WERI-Rb-1 (cell line): ENCODE data around the gene PASK.

Experiments
- DNase-seq: peaks from one replicate; pipeline ENCODE4 v3.0.0-alpha.2; 2020
- H3K27ac ChIP-seq: fragments of 250-450 bp; sonication (Bioruptor Pico); 2 replicates; pipeline ENCODE4 v1.5.1; 2020; ENCODE audit warnings: mild to moderate bottlenecking, moderate library complexity
- H3K27me3 ChIP-seq: fragments of 250-450 bp; sonication (Bioruptor Pico); 2 replicates; pipeline ENCODE4 v1.5.1; 2021; ENCODE audit warnings: mild to moderate bottlenecking, low read depth, moderate library complexity; ENCODE audit not compliant: insufficient read depth, severe bottlenecking
- H3K36me3 ChIP-seq: fragments of 250-450 bp; sonication (Bioruptor Pico); 2 replicates; pipeline ENCODE4 v1.5.1; 2020; ENCODE audit warnings: mild to moderate bottlenecking, moderate library complexity
- H3K4me3 ChIP-seq: 2 replicates; pipeline ENCODE4 v1.5.1; 2011; ENCODE audit warnings: low read depth, mild to moderate bottlenecking, control low read depth, low read length
- H3K9me3 ChIP-seq: fragments of 250-450 bp; sonication (Bioruptor Pico); 2 replicates; pipeline ENCODE4 v1.5.1; 2021; ENCODE audit warnings: mild to moderate bottlenecking, moderate library complexity; ENCODE audit not compliant: severe bottlenecking
- CTCF ChIP-seq: IDR thresholded peaks from 2 replicates; pipeline ENCODE4 v1.5.1; 2011; ENCODE audit warnings: low read depth, mild to moderate bottlenecking, control low read depth, inconsistent platforms, low read length

Gene PASK

DNA sequence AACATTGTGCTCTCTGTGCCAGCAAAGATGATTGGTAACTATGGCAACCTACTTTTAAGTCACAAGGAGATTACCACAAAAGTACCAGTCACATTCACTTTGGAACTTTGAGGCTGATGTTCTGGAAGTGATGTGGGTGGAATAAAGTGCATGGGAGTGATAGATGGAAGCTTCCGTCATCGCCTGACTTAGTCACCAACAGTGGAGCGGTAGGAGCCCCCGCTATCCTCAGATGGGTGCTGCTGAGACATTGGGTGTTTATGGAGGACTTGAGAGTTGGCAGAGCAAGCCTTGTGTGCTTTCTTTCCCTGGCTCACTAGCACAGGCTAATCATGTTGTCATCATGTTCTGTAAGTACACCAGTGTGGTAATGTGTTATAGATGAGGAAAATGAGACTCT is 5.6 kb upstream of the PASK start:
- Histone ChIP-seq H3K4me3 (no peak overlapping the region), H3K27ac (no peak overlapping the region), H3K9me3 (no peaks in the 10 kb centered on the region), H3K27me3 (no peaks in the 10 kb centered on the region), H3K36me3 (peaks cover 31% of the 10 kb centered on the region)
- no peak for DNase-seq
- no peak for TF ChIP-seq CTCF

DNA sequence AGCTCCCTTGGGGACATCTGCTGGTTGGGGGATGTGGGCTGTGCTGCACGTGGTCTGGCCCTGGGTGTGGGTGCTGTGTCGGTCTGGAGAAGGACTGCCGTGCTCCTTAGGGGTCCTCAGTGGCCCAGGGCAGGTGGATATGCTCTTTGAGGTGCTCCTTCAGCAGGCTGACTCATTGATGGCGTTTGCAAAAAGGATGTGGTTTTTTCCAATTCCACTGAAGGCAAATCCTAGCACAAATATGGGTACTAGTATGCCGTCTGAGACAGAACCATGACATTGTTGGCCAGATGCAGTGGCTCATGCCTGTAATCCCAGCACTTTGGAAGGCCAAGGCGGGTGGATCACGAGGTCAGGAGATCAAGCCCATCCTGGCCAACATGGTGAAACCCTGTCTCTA is 4.3 kb upstream of the PASK start:
- Histone ChIP-seq H3K27ac (no peak overlapping the region), H3K36me3 (peaks cover 22% of the 10 kb centered on the region), H3K27me3 (no peaks in the 10 kb centered on the region), H3K9me3 (no peaks in the 10 kb centered on the region), H3K4me3 (no peak overlapping the region)
- TF ChIP-seq CTCF: no peak
- no peak for DNase-seq

GRCh38 chr2:241151934-241152660 is 2.8 kb upstream of the PASK start:
- peaks cover 12% of the 10 kb centered on the region for H3K36me3 ChIP-seq
- H3K9me3 ChIP-seq: no peaks in the 10 kb centered on the region
- no peak for DNase-seq
- no peak for TF ChIP-seq CTCF
- no peak overlapping the region for H3K4me3 ChIP-seq
- H3K27ac ChIP-seq: no peak overlapping the region
- no peaks in the 10 kb centered on the region for H3K27me3 ChIP-seq

- Histone ChIP-seq H3K27me3 (no peaks in the 10 kb centered on the region), H3K4me3 (peak overlapping the region; percentile 66), H3K36me3 (peaks cover 12% of the 10 kb centered on the region), H3K9me3 (no peaks in the 10 kb centered on the region), H3K27ac (peak overlapping the region; percentile 69)
- TF ChIP-seq CTCF: no peak
- no peak for DNase-seq
These were observed 1.6 kb upstream of the PASK start for GRCh38 chr2:241150660-241151530.

DNA sequence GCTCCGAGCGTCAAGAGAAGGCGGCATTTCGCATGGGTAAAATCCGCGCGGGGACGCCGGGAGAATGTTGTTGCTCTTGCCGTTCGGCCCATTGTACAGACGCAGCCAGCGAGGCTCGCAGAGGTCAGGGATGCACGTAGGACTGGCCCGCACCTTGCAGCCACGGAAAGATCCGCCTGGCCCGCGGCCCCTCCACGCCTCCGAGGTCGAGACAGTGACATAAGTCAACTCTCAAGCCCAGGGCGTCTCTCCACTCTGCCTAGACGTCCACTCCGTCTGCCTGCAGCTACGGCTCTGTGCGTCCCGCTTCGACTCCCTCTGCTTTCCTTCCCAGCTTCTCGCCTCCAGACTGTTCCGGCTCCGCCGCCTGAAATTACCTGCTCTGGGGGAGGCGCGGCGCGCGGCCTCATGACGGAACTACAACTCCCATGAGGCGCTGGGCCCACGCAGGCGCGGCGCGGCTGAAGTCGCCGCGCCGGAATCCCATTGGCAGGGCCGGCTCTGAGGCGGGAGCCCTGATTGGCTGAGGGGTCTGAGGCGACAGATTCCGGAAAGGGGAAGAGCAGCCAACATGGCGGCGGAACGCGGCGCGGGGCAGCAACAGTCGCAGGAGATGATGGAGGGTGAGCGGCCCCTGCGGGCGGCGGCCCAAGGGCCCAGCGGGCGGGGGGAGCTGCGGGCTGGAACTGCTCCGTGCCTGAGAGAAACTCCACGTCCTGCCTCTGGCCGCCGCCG is 820 bp upstream of the PASK start, which contains the start of gene PPP1R7:
Gene PPP1R7 (plus strand): TSS at position 543 of the 735 bp plus-strand sequence. CDS start 29 bp downstream, at position 572.
- Histone ChIP-seq H3K27ac (peak within 1 kb of the TSS; percentile 85), H3K4me3 (peak within 1 kb of the TSS; percentile 66), H3K9me3 (no peaks in the 10 kb centered on the region), H3K36me3 (peaks cover 12% of the 10 kb centered on the region), H3K27me3 (no peaks in the 10 kb centered on the region)
- 0 out of 2 replicates have a peak, but pooled peaks have one; percentile 3 for TF ChIP-seq CTCF
- peak; percentile 96 for DNase-seq
